Caco-2 (cell line): ENCODE results near the gene DSC1. TPM values are rescaled to one million over a fixed set of nuclear protein-coding genes. Genes with fewer than 3 reads are reported as not detected.

Experiments used
- BruUV-seq: library from RNA; stranded (reverse); fragments of 400-500 nt; replicated peaks from 2 replicates; lab custom pipeline; 2021; lab: Mats Ljungman, UMichigan
- CTCF ChIA-PET: fragments of 300-600 bp; sonication (Branson Sonifier 250); formaldehyde crosslinking; loops from one replicate; lab custom pipeline; 2022; ENCODE audit warnings: antibody characterized with exemption; lab: Charles Lee
- POLR2A ChIA-PET: fragments of 300-600 bp; sonication (Branson Sonifier 250); formaldehyde crosslinking; loops from one replicate; lab custom pipeline; 2022; ENCODE audit warnings: antibody characterized with exemption; lab: Charles Lee
- DNase-seq, 2 experiments: peaks; one replicate each; pipeline versions ENCODE4 v3.0.0 to v3.0.0-alpha.2; 2020 to 2022
- H3K27me3 ChIP-seq: replicated peaks from 2 replicates; pipeline ENCODE4 v1.6.0; 2011; ENCODE audit warnings: low read length; ENCODE audit not compliant: control insufficient read depth, insufficient read depth
- H3K36me3 ChIP-seq: 2 replicates; pipeline ENCODE4 v1.5.1; 2011; ENCODE audit warnings: low read length; ENCODE audit not compliant: control insufficient read depth, insufficient read depth
- H3K4me1 ChIP-seq: fragments of 250-450 bp; sonication (Bioruptor Pico); 2 replicates; pipeline ENCODE4 v1.5.1; 2020; ENCODE audit warnings: mild to moderate bottlenecking
- H3K4me3 ChIP-seq: 2 replicates; pipeline ENCODE4 v1.5.1; 2011; ENCODE audit warnings: low read depth, mild to moderate bottlenecking, control low read depth, low read length
- H3K9me3 ChIP-seq: fragments of 250-450 bp; sonication (Bioruptor Pico); 2 replicates; pipeline ENCODE4 v1.5.1; 2020; ENCODE audit warnings: mild to moderate bottlenecking, moderate library complexity
- H3K27ac Mint-ChIP-seq: one replicate; pipeline ENCODE4 v1.8.0; 2022; ENCODE audit warnings: mixed read lengths; ENCODE audit not compliant: unreplicated experiment
- H3K27me3 Mint-ChIP-seq: one replicate; pipeline ENCODE4 v1.8.0; 2022; ENCODE audit warnings: mixed read lengths; ENCODE audit not compliant: insufficient read depth, unreplicated experiment
- H3K36me3 Mint-ChIP-seq: one replicate; pipeline ENCODE4 v1.8.0; 2022; ENCODE audit warnings: mild to moderate bottlenecking, mixed read lengths; ENCODE audit not compliant: insufficient read depth, unreplicated experiment
- H3K4me1 Mint-ChIP-seq: one replicate; pipeline ENCODE4 v1.8.0; 2022; ENCODE audit warnings: low read depth, mixed read lengths; ENCODE audit not compliant: unreplicated experiment
- H3K4me3 Mint-ChIP-seq: one replicate; pipeline ENCODE4 v1.8.0; 2022; ENCODE audit warnings: mild to moderate bottlenecking, moderate library complexity, mixed read lengths; ENCODE audit not compliant: unreplicated experiment
- H3K9me3 Mint-ChIP-seq: one replicate; pipeline ENCODE4 v1.8.0; 2022; ENCODE audit warnings: mixed read lengths; ENCODE audit not compliant: unreplicated experiment
- intact Hi-C: fragments of 100-400 bp; cut with micrococcal nuclease; formaldehyde crosslinking; loops from one replicate; pipeline ENCODE4 v1.10.0; 2022; ENCODE audit not compliant: unreplicated experiment
- total RNA-seq: library from RNA; stranded (reverse); gene quantifications from 2 replicates; pipeline ENCODE4 v1.2.3, GENCODE V29; 2022
- TF ChIP-seq, protein P1 (sequence below), 2 experiments: fragments of 200-600 bp in 1 of 2; IDR thresholded peaks; 1 replicate in 1 of 2; 2 replicates in 1 of 2; pipeline versions ENCODE4 v1.5.1 to v1.8.0; 2011 to 2022; ENCODE audit warnings: antibody characterized with exemption in 1 of 2, control low read depth in 1 of 2, inconsistent platforms in 1 of 2, low read depth in 1 of 2, low read length in 1 of 2, mild to moderate bottlenecking in 1 of 2, moderate library complexity in 1 of 2; ENCODE audit not compliant: insufficient read depth in 1 of 2, severe bottlenecking in 1 of 2, unreplicated experiment in 1 of 2

Gene DSC1
- total RNA-seq, 1 experiment from 2014 or later: 0.11 TPM

DNA sequence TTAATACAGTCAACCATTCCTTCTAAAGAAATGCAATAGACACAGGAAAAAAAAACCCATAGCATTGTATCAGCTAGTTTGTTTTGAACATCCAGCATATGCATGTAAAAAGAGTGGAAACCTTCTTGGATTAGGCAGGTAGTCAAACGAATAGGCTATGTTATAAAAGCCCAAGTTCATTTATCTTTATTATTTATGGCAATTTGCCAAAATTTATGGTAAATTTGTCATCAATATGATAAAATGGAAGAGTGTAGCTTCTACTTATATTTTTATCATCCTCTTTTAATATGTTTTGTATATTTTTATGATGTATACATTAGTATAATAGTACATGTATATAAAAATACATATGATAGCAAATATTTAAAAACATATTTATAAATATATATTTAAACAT is 23.9 kb downstream of the DSC1 start:
- intact Hi-C loops: loop anchor here (2.0 kb wide), 1 partner anchor 68 kb away; no protein-coding TSS in a partner anchor
- TF ChIP-seq, protein P1, sequence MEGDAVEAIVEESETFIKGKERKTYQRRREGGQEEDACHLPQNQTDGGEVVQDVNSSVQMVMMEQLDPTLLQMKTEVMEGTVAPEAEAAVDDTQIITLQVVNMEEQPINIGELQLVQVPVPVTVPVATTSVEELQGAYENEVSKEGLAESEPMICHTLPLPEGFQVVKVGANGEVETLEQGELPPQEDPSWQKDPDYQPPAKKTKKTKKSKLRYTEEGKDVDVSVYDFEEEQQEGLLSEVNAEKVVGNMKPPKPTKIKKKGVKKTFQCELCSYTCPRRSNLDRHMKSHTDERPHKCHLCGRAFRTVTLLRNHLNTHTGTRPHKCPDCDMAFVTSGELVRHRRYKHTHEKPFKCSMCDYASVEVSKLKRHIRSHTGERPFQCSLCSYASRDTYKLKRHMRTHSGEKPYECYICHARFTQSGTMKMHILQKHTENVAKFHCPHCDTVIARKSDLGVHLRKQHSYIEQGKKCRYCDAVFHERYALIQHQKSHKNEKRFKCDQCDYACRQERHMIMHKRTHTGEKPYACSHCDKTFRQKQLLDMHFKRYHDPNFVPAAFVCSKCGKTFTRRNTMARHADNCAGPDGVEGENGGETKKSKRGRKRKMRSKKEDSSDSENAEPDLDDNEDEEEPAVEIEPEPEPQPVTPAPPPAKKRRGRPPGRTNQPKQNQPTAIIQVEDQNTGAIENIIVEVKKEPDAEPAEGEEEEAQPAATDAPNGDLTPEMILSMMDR (IDR thresholded peaks at IDR 0.05; ENCODE audit: insufficient read depth in 1 of 2, low read depth in 1 of 2, low read length in 1 of 2, severe bottlenecking in 1 of 2, unreplicated experiment in 1 of 2): no peak
- peaks cover 18% of the 10 kb centered on the region for H3K4me1 Mint-ChIP-seq
- H3K36me3 ChIP-seq: no peaks in the 10 kb centered on the region
- no peak overlapping the region for H3K4me3 Mint-ChIP-seq
- H3K36me3 Mint-ChIP-seq: peaks cover 6% of the 10 kb centered on the region
- no peak overlapping the region for H3K27ac Mint-ChIP-seq
- no peaks in the 10 kb centered on the region for H3K9me3 Mint-ChIP-seq
- H3K27me3 ChIP-seq: no peaks in the 10 kb centered on the region
- H3K4me3 ChIP-seq: no peak overlapping the region
- BruUV-seq: no TSS peak
- ChIA-PET POLR2A (no interaction called here), CTCF (no interaction called here)
- peaks cover 9% of the 10 kb centered on the region; the same call in 1 of the 2 replicates for H3K4me1 ChIP-seq
- no peaks in the 10 kb centered on the region for H3K9me3 ChIP-seq
- no peak for DNase-seq
- no peaks in the 10 kb centered on the region for H3K27me3 Mint-ChIP-seq

- Mint-ChIP-seq H3K27me3 (no peaks in the 10 kb centered on the region), H3K36me3 (peaks cover 6% of the 10 kb centered on the region), H3K9me3 (no peaks in the 10 kb centered on the region), H3K27ac (no peak overlapping the region), H3K4me1 (peaks cover 12% of the 10 kb centered on the region), H3K4me3 (no peak overlapping the region)
- no peak for DNase-seq
- Histone ChIP-seq H3K4me3 (no peak overlapping the region), H3K36me3 (no peaks in the 10 kb centered on the region), H3K27me3 (no peaks in the 10 kb centered on the region), H3K9me3 (no peaks in the 10 kb centered on the region), H3K4me1 (peaks cover 9% of the 10 kb centered on the region; the same call in 1 of the 2 replicates)
- CTCF ChIA-PET: no interaction called here
- no TSS peak for BruUV-seq
- intact Hi-C loops: no loop called here
- TF ChIP-seq, protein P1 (IDR thresholded peaks at IDR 0.05; ENCODE audit: insufficient read depth in 1 of 2, low read depth in 1 of 2, low read length in 1 of 2, severe bottlenecking in 1 of 2, unreplicated experiment in 1 of 2): no peak
- POLR2A ChIA-PET: no interaction called here
Measured at GRCh38 chr18:31134988-31135529, 27.6 kb downstream of the DSC1 start.

GRCh38 chr18:31129398-31130115 is 33.1 kb downstream of the DSC1 start:
- H3K4me3 Mint-ChIP-seq: no peak overlapping the region
- ChIA-PET POLR2A (no interaction called here), CTCF (no interaction called here)
- Histone ChIP-seq H3K27me3 (no peaks in the 10 kb centered on the region), H3K4me1 (no peaks in the 10 kb centered on the region), H3K4me3 (no peak overlapping the region), H3K9me3 (no peaks in the 10 kb centered on the region), H3K36me3 (no peaks in the 10 kb centered on the region)
- no peaks in the 10 kb centered on the region for H3K4me1 Mint-ChIP-seq
- intact Hi-C loops: no loop called here
- TF ChIP-seq, protein P1 (IDR thresholded peaks at IDR 0.05; ENCODE audit: insufficient read depth in 1 of 2, low read depth in 1 of 2, low read length in 1 of 2, severe bottlenecking in 1 of 2, unreplicated experiment in 1 of 2): no peak
- H3K27me3 Mint-ChIP-seq: no peaks in the 10 kb centered on the region
- no peaks in the 10 kb centered on the region for H3K9me3 Mint-ChIP-seq
- no peak for DNase-seq
- no peak overlapping the region for H3K27ac Mint-ChIP-seq
- no TSS peak for BruUV-seq
- no peaks in the 10 kb centered on the region for H3K36me3 Mint-ChIP-seq
